H1 (cell line): Measurements from ENCODE around the gene C5orf22. TPM values are rescaled to one million over a fixed set of nuclear protein-coding genes. Genes with fewer than 3 reads are reported as not detected.
A peak's percentile ranks its signal among the peaks of the same experiment; 100 is the strongest.

ENCODE experiments used
- CTCF ChIA-PET: fragments of 300-600 bp; sonication (Branson Sonifier 250); formaldehyde crosslinking; loops from one replicate; lab custom pipeline; 2021; ENCODE audit not compliant: partially characterized antibody; lab: Charles Lee
- POLR2A ChIA-PET: fragments of 300-600 bp; sonication (Branson Sonifier 250); formaldehyde crosslinking; loops from one replicate; lab custom pipeline; 2021; ENCODE audit warnings: inconsistent platforms; ENCODE audit not compliant: partially characterized antibody; lab: Charles Lee
- DNase-seq, 2 experiments: peaks; one replicate each; pipeline versions ENCODE4 v3.0.0 to v3.0.0-alpha.2; 2010 to 2022; ENCODE audit warnings: low spot score in 2 of 2, low read depth in 1 of 2, mixed read lengths in 1 of 2
- FAIRE-seq: peaks from 2 replicates; lab custom pipeline; 2011; peaks lifted over from hg19 to GRCh38; lab: Jason Lieb, UNC
- H2AFZ ChIP-seq: 2 replicates; pipeline ENCODE4 v1.8.1; 2012; ENCODE audit warnings: low read length, inconsistent platforms
- H2AK5ac ChIP-seq: 2 replicates; pipeline ENCODE4 v1.6.1; 2013; ENCODE audit warnings: low read depth, low read length
- H2BK120ac ChIP-seq: replicated peaks from 2 replicates; pipeline ENCODE3; 2013; ENCODE audit warnings: low read depth, low read length, inconsistent platforms
- H2BK12ac ChIP-seq: 2 replicates; pipeline ENCODE4 v1.6.1; 2013; ENCODE audit warnings: low read depth, low read length
- H2BK15ac ChIP-seq: 2 replicates; pipeline ENCODE4 v1.6.1; 2013; ENCODE audit warnings: low read length
- H2BK20ac ChIP-seq: 2 replicates; pipeline ENCODE4 v1.6.1; 2013; ENCODE audit warnings: low read length
- H2BK5ac ChIP-seq: 2 replicates; pipeline ENCODE4 v1.6.1; 2013; ENCODE audit warnings: low read depth, low read length
- H3K14ac ChIP-seq: 2 replicates; pipeline ENCODE4 v1.6.1; 2013; ENCODE audit warnings: inconsistent platforms; ENCODE audit not compliant: insufficient read length
- H3K18ac ChIP-seq: 2 replicates; pipeline ENCODE4 v1.6.1; 2013; ENCODE audit warnings: low read length; ENCODE audit errors: extremely low read depth
- H3K23ac ChIP-seq: 2 replicates; pipeline ENCODE4 v1.6.1; 2013; ENCODE audit warnings: inconsistent platforms; ENCODE audit not compliant: insufficient read length
- H3K23me2 ChIP-seq: 2 replicates; pipeline ENCODE4 v1.6.1; 2013; ENCODE audit warnings: low read depth, low read length
- H3K27ac ChIP-seq: 2 replicates; pipeline ENCODE4 v1.6.1; 2011; ENCODE audit warnings: low read depth, low read length, inconsistent platforms
- H3K27me3 ChIP-seq, 4 experiments: replicated peaks in 1 of 4; 1 replicate in 1 of 4; 2 replicates in 3 of 4; pipeline versions ENCODE4 v1.6.1 to v1.8.1; 2011 to 2013; ENCODE audit warnings: low read length in 3 of 4, mild to moderate bottlenecking in 3 of 4, inconsistent platforms in 2 of 4, mixed read lengths in 2 of 4, moderate library complexity in 1 of 4; ENCODE audit not compliant: control insufficient read depth in 3 of 4, insufficient read depth in 3 of 4; ENCODE audit errors: extremely low read depth in 1 of 4
- H3K36me3 ChIP-seq, 4 experiments: 2 replicates each; pipeline versions ENCODE4 v1.6.1 to v1.8.1; 2011 to 2013; ENCODE audit warnings: mild to moderate bottlenecking in 4 of 4, low read length in 3 of 4, moderate library complexity in 2 of 4, control low read depth in 1 of 4, inconsistent platforms in 1 of 4; ENCODE audit not compliant: insufficient read depth in 4 of 4, control insufficient read depth in 2 of 4
- H3K4ac ChIP-seq: replicated peaks from 2 replicates; pipeline ENCODE3; 2013; ENCODE audit warnings: low read length, low read depth, mixed read lengths, inconsistent platforms; ENCODE audit not compliant: insufficient read length
- H3K4me1 ChIP-seq, 4 experiments: replicated peaks in 1 of 4; 1 replicate in 1 of 4; 2 replicates in 3 of 4; pipeline versions ENCODE4 v1.6.1 to v1.8.1; 2011 to 2013; ENCODE audit warnings: low read length in 3 of 4, inconsistent platforms in 2 of 4, mixed read lengths in 1 of 4; ENCODE audit not compliant: insufficient read depth in 4 of 4, control insufficient read depth in 3 of 4
- H3K4me2 ChIP-seq, 2 experiments: 2 replicates each; pipeline versions ENCODE4 v1.6.1 to v1.8.1; 2011 to 2013; ENCODE audit warnings: low read depth in 2 of 2, low read length in 2 of 2, control low read depth in 1 of 2, inconsistent platforms in 1 of 2, mild to moderate bottlenecking in 1 of 2; ENCODE audit not compliant: insufficient read depth in 1 of 2
- H3K4me3 ChIP-seq, 4 experiments: fragments of 200-600, 300-600 bp in 1 of 4; sonication (generic), shearing (Covaris generic), sonication (Bioruptor Twin) in 1 of 4; 2 replicates each; pipeline versions ENCODE4 v1.5.1 to v1.8.1; 2011 to 2016; ENCODE audit warnings: low read length in 4 of 4, low read depth in 3 of 4, control low read depth in 2 of 4, inconsistent platforms in 2 of 4, mild to moderate bottlenecking in 2 of 4, mixed read lengths in 1 of 4, moderate library complexity in 1 of 4; ENCODE audit not compliant: insufficient read depth in 2 of 4; ENCODE audit errors: extremely low read depth in 1 of 4
- H3K56ac ChIP-seq: replicated peaks from 2 replicates; pipeline ENCODE3; 2013; ENCODE audit warnings: low read depth, mild to moderate bottlenecking, mixed read lengths, low read length, inconsistent platforms; ENCODE audit not compliant: insufficient read length
- H3K79me1 ChIP-seq: 2 replicates; pipeline ENCODE4 v1.6.1; 2013; ENCODE audit warnings: low read depth, low read length, control low read depth
- H3K79me2 ChIP-seq, 2 experiments: 2 replicates each; pipeline versions ENCODE4 v1.6.1 to v1.8.1; 2012 to 2013; ENCODE audit warnings: low read length in 2 of 2, mild to moderate bottlenecking in 2 of 2, inconsistent platforms in 1 of 2; ENCODE audit not compliant: insufficient read depth in 2 of 2, control insufficient read depth in 1 of 2
- H3K9ac ChIP-seq, 4 experiments: replicated peaks in 1 of 4; 1 replicate in 1 of 4; 2 replicates in 3 of 4; pipeline versions ENCODE4 v1.6.1 to v1.8.1; 2011 to 2013; ENCODE audit warnings: low read depth in 3 of 4, low read length in 3 of 4, control low read depth in 2 of 4, mild to moderate bottlenecking in 2 of 4, moderate library complexity in 2 of 4, inconsistent platforms in 1 of 4; ENCODE audit errors: extremely low read depth in 1 of 4
- H3K9me3 ChIP-seq, 2 experiments: 2 replicates each; pipeline versions ENCODE4 v1.6.1 to v1.8.1; 2012 to 2013; ENCODE audit warnings: mild to moderate bottlenecking in 2 of 2, moderate library complexity in 2 of 2, control low read depth in 1 of 2, inconsistent platforms in 1 of 2, low read depth in 1 of 2, low read length in 1 of 2, mixed read lengths in 1 of 2; ENCODE audit not compliant: insufficient read depth in 2 of 2
- H4K20me1 ChIP-seq, 2 experiments: replicated peaks in 1 of 2; 2 replicates each; pipeline versions ENCODE3 to v1.8.1; 2011 to 2013; ENCODE audit warnings: inconsistent platforms in 2 of 2, low read length in 2 of 2, mild to moderate bottlenecking in 1 of 2; ENCODE audit not compliant: insufficient read depth in 2 of 2, control insufficient read depth in 1 of 2
- H4K5ac ChIP-seq: 2 replicates; pipeline ENCODE4 v1.6.1; 2013; ENCODE audit warnings: low read length, low read depth, mixed read lengths, inconsistent platforms; ENCODE audit not compliant: insufficient read length
- H4K8ac ChIP-seq: 2 replicates; pipeline ENCODE4 v1.8.0; 2013; ENCODE audit warnings: mild to moderate bottlenecking, moderate library complexity, low read length, inconsistent platforms; ENCODE audit not compliant: insufficient read depth; ENCODE audit errors: extremely low read depth
- H4K91ac ChIP-seq: replicated peaks from 2 replicates; pipeline ENCODE3; 2013; ENCODE audit warnings: low read length, mixed read lengths, inconsistent platforms; ENCODE audit not compliant: insufficient read length
- EZH2 ChIP-seq: fragments of 200-600 bp; sonication (generic); IDR thresholded peaks from 2 replicates; pipeline ENCODE4 v1.7.1; 2012; ENCODE audit warnings: low read depth, mild to moderate bottlenecking, moderate library complexity, low read length, inconsistent platforms; ENCODE audit not compliant: severe bottlenecking
- GABPA ChIP-seq: IDR thresholded peaks from 2 replicates; pipeline ENCODE4 v1.6.1; 2011; ENCODE audit warnings: mild to moderate bottlenecking, low read length, moderate library complexity, borderline replicate concordance; ENCODE audit not compliant: insufficient read depth
- SP4 ChIP-seq: IDR thresholded peaks from 2 replicates; pipeline ENCODE4 v1.6.1; 2012; ENCODE audit warnings: low read length, inconsistent platforms
- WGBS, 2 experiments: shearing (Covaris generic) in 1 of 2; methylation state at CpG; one replicate each; pipeline versions ENCODE4 v1.1.6 to v1.1.7; 2013 to 2015; ENCODE audit warnings: low lambda C conversion rate in 2 of 2, mixed read lengths in 2 of 2, inconsistent platforms in 1 of 2, low coverage in 1 of 2, missing lambda C conversion rate in 1 of 2; ENCODE audit not compliant: insufficient replicate concordance in 2 of 2, insufficient coverage in 1 of 2, insufficient read length in 1 of 2; ENCODE audit errors: extremely low coverage in 1 of 2, missing lambda C conversion rate in 1 of 2; 5-methylcytosine and 5-hydroxymethylcytosine counted together
- polyA plus RNA-seq, 7 experiments: library from polyadenylated mRNA; depleted of rRNA in 3 of 7; stranded (reverse) in 5 of 7; unstranded in 2 of 7; fragments of >200 nt in 5 of 7; fragments of 200-250 nt in 2 of 7; gene quantifications; 1 replicate in 5 of 7; 2 replicates in 1 of 7; 4 replicates in 1 of 7; pipeline versions ENCODE4 v1.2.1 to v1.2.3, GENCODE V29; 2011 to 2013; ENCODE audit warnings: missing spikeins in 2 of 7, mixed read lengths in 2 of 7
- total RNA-seq: library from RNA; stranded (reverse); fragmentation: NEBNext Ultra II Directional; extraction: Animal tissue kit (Norgen Biotek cat#: 25700); gene quantifications from 2 replicates; pipeline ENCODE4 v1.2.1, GENCODE V29; 2021

The C5orf22 gene
- total and polyA plus RNA-seq, 2 of the 8 experiments (the other 6 are each of a cell fraction or from before 2014, with no cell fraction given) = 19.6 to 36.2 TPM

DNA sequence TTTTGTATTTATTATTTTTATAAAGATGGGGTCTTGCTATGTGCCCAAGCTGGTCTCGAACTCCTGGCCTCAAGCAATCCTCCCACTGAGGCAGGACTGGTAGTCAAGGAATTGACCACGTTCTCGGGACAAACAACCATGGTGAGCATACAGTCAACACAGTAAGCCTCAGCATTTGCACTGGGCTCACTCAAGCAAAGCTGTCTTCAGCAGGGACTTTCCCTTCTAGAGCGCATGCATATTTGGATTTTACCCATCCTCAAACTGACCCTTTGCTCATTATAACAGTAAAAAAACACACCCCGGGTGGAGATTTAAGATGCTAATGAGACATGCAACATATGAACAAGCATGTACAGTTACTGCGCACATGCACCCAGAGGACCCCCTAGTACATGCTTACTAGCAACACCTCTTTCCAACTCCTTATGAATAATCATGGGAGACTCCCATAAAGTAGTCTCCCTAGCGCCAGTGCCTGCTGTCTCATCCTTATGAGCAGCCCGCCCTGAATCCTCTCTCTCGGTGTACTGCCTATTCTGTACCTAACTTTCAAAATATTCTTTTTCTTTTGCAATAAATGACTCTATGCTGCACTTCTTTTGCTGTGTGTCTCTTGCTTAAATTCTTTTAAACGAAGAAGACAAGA lies 41.5 kb downstream of the C5orf22 start:
- Histone ChIP-seq H3K23ac (no peak overlapping the region), H2BK20ac (no peak overlapping the region), H3K9ac (no peak overlapping the region), H2BK15ac (no peak overlapping the region), H3K56ac (no peak overlapping the region), H3K4me3 (no peak overlapping the region), H3K18ac (no peak overlapping the region), H4K20me1 (no peaks in the 10 kb centered on the region), H4K91ac (no peak overlapping the region), H2BK120ac (no peak overlapping the region), H2BK12ac (no peak overlapping the region), H4K8ac (no peak overlapping the region), H3K79me1 (no peaks in the 10 kb centered on the region), H3K4me1 (no peaks in the 10 kb centered on the region), H2BK5ac (no peak overlapping the region), H3K4me2 (no peak overlapping the region), H2AFZ (no peak overlapping the region), H2AK5ac (no peak overlapping the region), H3K27me3 (peaks cover 0 to 1% (median 0%) of the 10 kb centered on the region in 4 experiments; a peak in 1 of 7 replicates), H3K79me2 (no peaks in the 10 kb centered on the region), H3K27ac (no peak overlapping the region), H3K14ac (no peak overlapping the region)
- FAIRE-seq (peak; percentile 66), DNase-seq (no peak)
- CTCF ChIA-PET = interaction anchor here (0.8 to 2.9 kb wide), 2 partner anchors 235 to 520 kb away, joined by 4 to 10 read pairs; no protein-coding TSS in a partner anchor
- POLR2A ChIA-PET = no interaction called here
- TF ChIP-seq EZH2 = no peak
- no peak for TF ChIP-seq SP4
- no peak for TF ChIP-seq GABPA
- TF ChIP-seq, all 59 proteins: peak for 0
- Histone ChIP-seq H3K9me3 (no peaks in the 10 kb centered on the region), H4K5ac (no peak overlapping the region), H3K23me2 (no peaks in the 10 kb centered on the region), H3K36me3 (no peaks in the 10 kb centered on the region), H3K4ac (no peak overlapping the region)
- 91% methylated on average over 10 of the region's 10 CpGs; no CpG with 5 or more reads in 1 of the 2 experiments for WGBS, 2 experiments
